Stomach (tissue), 9 donors: ENCODE results near the gene UBE4B. TPM values are rescaled to one million over a fixed set of nuclear protein-coding genes. Genes with fewer than 3 reads are reported as not detected.

Experiments used
- DNase-seq, 2 donors: peaks; one replicate each; pipeline versions ENCODE4 v3.0.0 to v3.0.0-alpha.2; 2013 to 2019
- H3K27ac ChIP-seq, 5 donors: fragments of 200-600 bp in 4 of 5; sonication (generic) in 4 of 5; one replicate each; pipeline ENCODE4 v1.5.1; 2013 to 2019; ENCODE audit warnings: mild to moderate bottlenecking in 1 of 5, moderate library complexity in 1 of 5
- H3K27me3 ChIP-seq, 3 donors: fragments of 200-600 bp; sonication (generic); one replicate each; pipeline ENCODE4 v1.5.1; 2017 to 2019; ENCODE audit warnings: mixed run types in 1 of 3
- H3K36me3 ChIP-seq, 4 donors: fragments of 200-600 bp; sonication (generic); 1 replicate in 3 of 4; 2 replicates in 1 of 4; pipeline ENCODE4 v1.5.1; 2016 to 2019
- H3K4me1 ChIP-seq, 4 donors: fragments of 200-600 bp; sonication (generic); one replicate each; pipeline ENCODE4 v1.5.1; 2016 to 2019
- H3K4me3 ChIP-seq, 4 donors: fragments of 200-600 bp; sonication (generic) in 3 of 4; one replicate each; pipeline ENCODE4 v1.5.1; 2016 to 2019; ENCODE audit warnings: mild to moderate bottlenecking in 1 of 4
- H3K9me3 ChIP-seq, 4 donors: fragments of 200-600 bp; sonication (generic); one replicate each; pipeline ENCODE4 v1.5.1; 2016 to 2019
- CTCF ChIP-seq, 7 experiments: fragments of 450-650 bp in 4 of 7; fragments of 200-600 bp in 3 of 7; sonication (generic) in 3 of 7; IDR thresholded peaks; one replicate each; pipeline ENCODE4 v1.5.1; 2016 to 2019; ENCODE audit warnings: antibody characterized with exemption in 7 of 7, control low read depth in 2 of 7, mild to moderate bottlenecking in 1 of 7
- EP300 ChIP-seq: sonication (generic); formaldehyde crosslinking; IDR thresholded peaks from one replicate; pipeline ENCODE4 v1.6.1; 2017; ENCODE audit warnings: antibody characterized with exemption
- POLR2A ChIP-seq, 4 donors: fragments of 450-650 bp; IDR thresholded peaks; one replicate each; pipeline ENCODE4 v1.6.1; 2016; ENCODE audit warnings: antibody characterized with exemption in 4 of 4, control low read depth in 2 of 4, mild to moderate bottlenecking in 1 of 4, moderate library complexity in 1 of 4
- POLR2AphosphoS5 ChIP-seq, 3 donors: sonication (generic); formaldehyde crosslinking; IDR thresholded peaks; one replicate each; pipeline ENCODE4 v1.6.1; 2016; ENCODE audit warnings: antibody characterized with exemption in 3 of 3
- WGBS, 5 donors: extraction: QIAGEN DNeasy Blood & Tissue Kit in 3 of 5; methylation state at CpG; one replicate each; pipeline versions ENCODE4 v1.1.5 to v1.1.7; 2013 to 2018; 5-methylcytosine and 5-hydroxymethylcytosine counted together
- intact Hi-C: fragments of 100-400 bp; cut with DNase I; formaldehyde crosslinking; loops from one replicate; pipeline ENCODE4 v1.15.1; 2023; ENCODE audit warnings: low total_unique reads
- polyA plus RNA-seq, 3 donors: library from polyadenylated mRNA; stranded (reverse); fragments of 200-250 nt; gene quantifications; one replicate each; pipeline ENCODE4 v1.2.3, GENCODE V29; 2013
- total RNA-seq, 5 donors: library from RNA; depleted of rRNA; stranded (reverse); fragments of >200 nt; gene quantifications; one replicate each; pipeline versions ENCODE4 v1.1.0 to v1.2.3, GENCODE V29; 2014 to 2016
- donor health status: healthy with polysubstance abuse.
- donor health status: Bipolar disorder and iron deficiency.
- donor health status: healthy.

UBE4B gene
- total and polyA plus RNA-seq, 8 donors = 13.3 to 82.9 (median 39.5) TPM

GRCh38 chr1:10080523-10080922 is 47.8 kb downstream of the UBE4B start:
- Histone ChIP-seq H3K27me3 (no peaks in the 10 kb centered on the region), H3K4me3 (no peak overlapping the region), H3K36me3 (peaks cover 0 to 37% (median 27%) of the 10 kb centered on the region in 4 donors), H3K27ac (no peak overlapping the region), H3K9me3 (no peaks in the 10 kb centered on the region), H3K4me1 (peaks cover 0 to 11% (median 1%) of the 10 kb centered on the region in 4 donors)
- 94 to 100% (median 95%) methylated on average over 1 of the region's 1 CpG for WGBS, 5 donors
- intact Hi-C loops = no loop called here
- DNase-seq = no peak
- TF ChIP-seq POLR2A (IDR thresholded peaks at IDR 0.05) (no peak), CTCF (IDR thresholded peaks at IDR 0.05) (no peak), POLR2AphosphoS5 (IDR thresholded peaks at IDR 0.05) (no peak), EP300 (no peak)

DNA sequence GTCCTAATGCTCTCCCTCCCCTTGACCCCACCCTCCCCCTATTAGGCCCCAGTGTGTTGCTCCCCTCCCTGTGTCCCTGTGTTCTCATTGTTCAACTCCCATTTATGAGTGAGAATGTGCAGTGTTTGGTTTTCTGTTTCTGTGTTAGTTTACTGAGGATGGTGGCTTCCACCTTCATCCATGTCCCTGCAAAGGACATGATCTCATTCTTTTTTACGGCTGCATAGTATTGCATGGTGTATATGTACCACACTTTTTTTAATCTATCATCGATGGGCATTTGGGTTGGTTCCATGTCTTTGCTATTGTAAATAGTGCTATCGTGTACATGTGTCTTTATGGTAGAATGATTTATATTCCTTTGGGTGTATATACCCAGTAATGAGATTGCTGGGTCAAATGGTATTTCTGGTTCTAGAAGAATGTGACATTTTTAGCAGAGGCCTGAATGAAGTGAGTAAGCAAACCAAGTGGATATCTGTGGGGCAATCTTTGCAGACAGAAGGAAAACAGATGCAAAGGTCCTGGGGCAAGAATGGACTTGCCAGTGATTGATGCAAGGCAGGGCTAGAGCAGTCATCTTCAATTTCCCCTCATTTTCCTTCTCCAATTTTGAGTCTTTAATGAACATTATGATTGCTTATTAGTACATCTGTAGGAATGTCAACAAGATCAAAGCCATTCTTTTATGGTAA is 50.2 kb downstream of the UBE4B start:
- no peak for DNase-seq
- Histone ChIP-seq H3K27ac (no peak overlapping the region), H3K36me3 (peaks cover 0 to 42% (median 26%) of the 10 kb centered on the region in 4 donors), H3K27me3 (no peaks in the 10 kb centered on the region), H3K4me3 (no peak overlapping the region), H3K4me1 (peaks cover 0 to 5% (median 0%) of the 10 kb centered on the region in 4 donors), H3K9me3 (no peaks in the 10 kb centered on the region)
- WGBS, 5 donors = 77 to 94% (median 91%) methylated on average over 3 of the region's 3 CpGs
- intact Hi-C loops = no loop called here
- TF ChIP-seq CTCF (IDR thresholded peaks at IDR 0.05) (no peak), EP300 (no peak), POLR2A (IDR thresholded peaks at IDR 0.05) (no peak), POLR2AphosphoS5 (IDR thresholded peaks at IDR 0.05) (no peak)

GRCh38 chr1:10084045-10084444 is 51.3 kb downstream of the UBE4B start:
- WGBS, 5 donors = 84 to 93% (median 88%) methylated on average over 3 of the region's 3 CpGs
- TF ChIP-seq POLR2AphosphoS5 (IDR thresholded peaks at IDR 0.05) = no peak
- no peak for TF ChIP-seq EP300
- TF ChIP-seq POLR2A (IDR thresholded peaks at IDR 0.05) = no peak
- TF ChIP-seq CTCF (IDR thresholded peaks at IDR 0.05) = no peak
- Histone ChIP-seq H3K9me3 (no peaks in the 10 kb centered on the region), H3K4me1 (no peaks in the 10 kb centered on the region), H3K27ac (no peak overlapping the region), H3K27me3 (no peaks in the 10 kb centered on the region), H3K36me3 (peaks cover 0 to 39% (median 27%) of the 10 kb centered on the region in 4 donors), H3K4me3 (no peak overlapping the region)
- intact Hi-C loops = no loop called here
- no peak for DNase-seq

DNA sequence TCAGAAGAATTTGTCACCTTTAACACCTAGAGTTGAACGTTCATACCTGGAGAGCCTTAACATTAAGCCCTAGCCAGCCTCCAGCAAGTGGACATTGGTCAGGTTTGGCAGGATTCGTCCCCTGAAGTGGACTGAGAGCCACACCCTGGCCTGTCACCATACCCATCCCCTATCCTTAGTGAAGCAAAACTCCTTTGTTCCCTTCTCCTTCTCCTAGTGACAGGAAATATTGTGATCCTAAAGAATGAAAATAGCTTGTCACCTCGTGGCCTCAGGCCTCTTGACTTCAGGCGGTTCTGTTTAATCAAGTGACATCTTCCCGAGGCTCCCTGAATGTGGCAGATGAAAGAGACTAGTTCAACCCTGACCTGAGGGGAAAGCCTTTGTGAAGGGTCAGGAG is 52.3 kb downstream of the UBE4B start:
- no peak overlapping the region for H3K4me3 ChIP-seq
- intact Hi-C loops = no loop called here
- H3K27ac ChIP-seq = no peak overlapping the region
- no peak for DNase-seq
- TF ChIP-seq POLR2AphosphoS5 (IDR thresholded peaks at IDR 0.05) (no peak), CTCF (IDR thresholded peaks at IDR 0.05) (no peak), EP300 (no peak), POLR2A (IDR thresholded peaks at IDR 0.05) (no peak)
- H3K36me3 ChIP-seq = peaks cover 0 to 29% (median 19%) of the 10 kb centered on the region in 4 donors
- H3K9me3 ChIP-seq = no peaks in the 10 kb centered on the region
- 65 to 86% (median 69%) methylated on average over 5 of the region's 5 CpGs for WGBS, 5 donors
- H3K4me1 ChIP-seq = peaks cover 0 to 5% (median 0%) of the 10 kb centered on the region in 4 donors
- no peaks in the 10 kb centered on the region for H3K27me3 ChIP-seq
